Stimulated activated CD8-positive, alpha-beta memory T cell treated with anti-CD3 and anti-CD28 coated beads, Interleukin-4, amount 100 ng/mL, for 24 hours (primary cell): Measurements from ENCODE around the gene ATAD2B.

ENCODE experiments used
- DNase-seq: peaks from one replicate; pipeline ENCODE4 v3.0.0-alpha.2; 2020; ENCODE audit warnings: low read depth

The ATAD2B gene

GRCh38 chr2:23912054-23912453, 14.9 kb downstream of the ATAD2B start:
- no peak for DNase-seq

- no peak for DNase-seq
These were observed 21.8 kb downstream of the ATAD2B start for GRCh38 chr2:23905155-23905554.

- DNase-seq, result no peak
These were observed 22.2 kb downstream of the ATAD2B start for GRCh38 chr2:23904692-23905091.

GRCh38 chr2:23904215-23904614, 22.7 kb downstream of the ATAD2B start:
- DNase-seq, result no peak

DNA sequence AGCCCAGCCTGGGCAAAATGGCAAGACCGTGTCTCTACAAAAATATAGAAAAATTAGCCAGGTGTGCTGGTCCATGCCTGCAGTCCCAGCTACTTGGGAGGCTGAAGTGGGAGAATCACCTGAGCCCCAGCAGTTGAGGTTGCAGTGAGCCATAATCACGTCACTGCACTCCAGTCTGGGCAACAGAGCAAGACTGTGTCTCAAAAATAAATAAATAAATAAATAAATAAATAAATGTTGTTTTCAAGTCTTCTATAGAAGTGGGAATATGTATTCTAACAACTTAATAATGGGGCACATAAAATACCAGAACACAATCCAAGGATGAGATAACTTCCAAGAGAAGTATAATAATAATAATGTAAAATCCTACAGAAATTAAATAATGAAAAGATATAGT, 23.9 kb downstream of the ATAD2B start:
- DNase-seq, result no peak

- no peak for DNase-seq
These were observed 24.7 kb downstream of the ATAD2B start for GRCh38 chr2:23901966-23902846.

- DNase-seq, result no peak
These were observed 26.2 kb downstream of the ATAD2B start for GRCh38 chr2:23900541-23901322.

DNA sequence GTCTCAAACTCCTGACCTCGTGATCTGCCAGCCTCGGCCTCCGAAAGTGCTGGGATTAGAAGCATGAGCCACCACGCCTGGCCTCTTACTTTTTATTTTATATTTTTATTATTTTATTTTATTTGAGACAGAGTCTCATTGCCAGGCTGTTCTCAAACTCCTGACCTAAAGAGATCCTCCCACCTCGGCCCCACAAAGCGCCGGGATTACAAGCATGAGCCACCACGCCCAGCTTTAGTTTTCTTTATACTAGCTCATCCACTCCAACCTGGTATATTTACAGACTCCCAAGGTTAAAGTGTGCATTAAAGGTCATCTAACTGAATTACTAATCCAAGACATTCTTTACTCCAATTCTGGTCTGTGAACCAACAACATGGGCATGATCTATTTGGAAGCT, 26.8 kb downstream of the ATAD2B start:
- no peak for DNase-seq

- no peak for DNase-seq
These were observed 55.7 kb downstream of the ATAD2B start for GRCh38 chr2:23871206-23871605.

- no peak for DNase-seq
These were observed 59.5 kb downstream of the ATAD2B start for GRCh38 chr2:23867449-23867848.

DNA sequence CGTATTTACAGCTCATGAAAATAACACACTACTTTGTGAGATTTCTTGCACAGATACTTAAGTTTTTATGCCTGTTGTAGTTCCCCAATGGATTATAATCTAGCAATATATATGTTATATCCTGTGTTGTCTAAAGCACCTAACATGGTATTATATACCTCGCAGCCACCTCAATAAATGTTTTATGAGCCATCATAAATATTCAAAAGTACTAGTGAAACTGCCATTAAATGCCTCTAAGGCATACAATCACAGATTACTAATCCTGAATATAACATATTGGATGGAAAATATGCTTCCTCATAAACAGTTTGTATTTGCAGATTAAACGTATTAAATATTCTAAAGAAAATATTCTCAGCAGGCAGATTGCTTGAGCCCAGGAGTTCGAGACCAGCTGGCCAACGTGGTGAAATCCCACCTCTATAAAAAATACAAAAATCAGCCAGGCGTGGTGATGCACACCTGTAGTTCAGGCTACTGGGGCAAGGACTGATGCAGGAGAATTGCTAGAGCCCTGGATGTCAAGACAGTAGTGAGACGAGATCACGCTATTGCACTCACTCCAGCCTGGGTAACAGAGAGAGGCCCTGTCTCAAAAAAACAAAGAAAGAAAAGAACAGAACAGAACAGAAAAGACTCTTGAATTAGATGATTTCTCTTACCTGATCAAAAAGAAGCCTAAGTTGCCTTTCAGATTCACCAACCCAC, 64.1 kb downstream of the ATAD2B start:
- DNase-seq, result no peak

DNA sequence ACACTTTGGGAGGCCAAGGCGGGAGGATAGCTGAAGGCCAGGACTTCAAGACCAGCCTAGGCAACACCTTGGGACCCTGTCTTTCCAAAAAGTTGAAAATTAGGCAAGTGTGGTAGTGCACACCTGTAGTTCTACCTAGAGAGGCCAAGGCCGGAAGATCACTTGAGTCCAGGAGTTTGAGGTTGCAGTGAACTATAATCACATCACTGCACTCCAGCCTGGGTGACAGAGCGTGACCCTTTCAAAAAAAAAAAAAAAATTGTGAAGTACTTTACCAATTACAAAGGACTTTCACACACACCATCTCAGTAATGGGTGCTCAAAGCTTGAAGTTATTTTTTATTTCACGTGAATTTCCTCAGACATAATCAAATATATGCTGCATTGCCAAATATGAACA, 65.0 kb downstream of the ATAD2B start:
- no peak for DNase-seq

DNA sequence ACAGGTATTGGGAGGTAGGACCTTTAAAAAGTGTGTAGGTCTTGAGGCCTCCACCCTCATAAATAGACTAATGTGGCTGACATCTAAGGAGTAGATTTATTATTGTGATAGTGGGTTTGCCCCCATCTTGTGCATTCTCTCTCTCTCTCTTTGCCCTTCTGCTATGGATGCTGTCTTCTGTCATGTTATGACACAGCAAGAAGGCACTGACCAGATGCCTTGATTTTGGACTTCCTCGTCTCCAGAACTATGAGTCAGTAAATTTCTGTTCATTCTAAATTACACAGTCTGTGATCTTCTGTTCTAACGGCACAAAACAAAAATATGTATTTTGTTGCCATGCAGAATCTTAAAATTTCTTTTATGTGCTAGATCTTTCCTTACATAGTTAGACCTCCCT, 66.9 kb downstream of the ATAD2B start:
- DNase-seq, result no peak

DNA sequence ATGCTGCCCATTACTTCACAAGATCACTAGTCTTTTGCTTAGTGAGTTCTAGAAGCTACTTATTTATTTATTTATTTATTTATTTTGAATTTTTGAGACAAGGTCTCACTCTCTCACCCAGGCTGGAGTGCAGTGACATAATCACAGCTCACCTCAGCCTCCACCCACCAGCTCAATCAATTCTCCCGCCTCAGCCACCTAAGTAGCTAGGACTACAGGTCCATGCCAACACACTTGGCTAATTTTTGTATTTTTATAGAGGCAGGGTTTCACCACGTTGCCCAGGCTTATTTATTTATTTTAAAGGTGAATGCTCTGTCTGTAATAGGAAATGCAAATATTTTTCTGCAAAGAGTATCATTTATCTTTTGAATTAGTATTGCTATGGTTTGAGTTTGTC, 67.7 kb downstream of the ATAD2B start:
- no peak for DNase-seq

DNA sequence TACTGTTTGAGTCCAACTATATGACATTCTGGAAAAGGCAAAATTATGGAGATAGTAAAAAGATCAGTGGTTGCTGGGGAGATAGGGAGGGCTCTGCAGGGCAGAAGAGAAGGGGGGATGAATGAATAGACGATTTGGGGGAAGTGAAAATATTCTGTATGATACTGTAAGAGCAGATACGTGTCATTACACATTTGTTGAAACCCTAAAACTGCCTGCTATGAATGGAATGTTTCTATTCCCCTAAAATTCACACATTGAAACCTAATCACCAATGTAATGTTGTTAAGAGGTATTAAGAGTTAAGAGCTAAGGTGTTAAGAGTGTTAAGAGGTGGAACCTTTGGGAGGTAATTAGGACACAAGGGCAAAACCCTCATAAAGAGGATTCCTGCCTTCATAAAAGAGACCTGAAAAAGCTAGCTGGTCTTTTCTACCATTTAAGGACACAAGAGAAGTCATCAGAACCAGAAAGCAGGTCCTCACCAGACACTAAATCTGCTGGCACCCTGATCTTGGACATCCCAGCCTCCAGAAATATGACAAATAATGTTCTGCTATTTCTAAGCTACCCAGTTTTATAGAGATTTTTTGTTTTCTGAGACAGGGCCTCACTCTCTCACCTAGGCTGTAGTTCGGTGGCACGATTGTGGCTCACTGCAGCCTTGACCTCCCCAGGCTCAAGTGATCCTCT, 76.2 kb downstream of the ATAD2B start:
- no peak for DNase-seq

GRCh38 chr2:23844905-23845304, 82.0 kb downstream of the ATAD2B start:
- no peak for DNase-seq

DNA sequence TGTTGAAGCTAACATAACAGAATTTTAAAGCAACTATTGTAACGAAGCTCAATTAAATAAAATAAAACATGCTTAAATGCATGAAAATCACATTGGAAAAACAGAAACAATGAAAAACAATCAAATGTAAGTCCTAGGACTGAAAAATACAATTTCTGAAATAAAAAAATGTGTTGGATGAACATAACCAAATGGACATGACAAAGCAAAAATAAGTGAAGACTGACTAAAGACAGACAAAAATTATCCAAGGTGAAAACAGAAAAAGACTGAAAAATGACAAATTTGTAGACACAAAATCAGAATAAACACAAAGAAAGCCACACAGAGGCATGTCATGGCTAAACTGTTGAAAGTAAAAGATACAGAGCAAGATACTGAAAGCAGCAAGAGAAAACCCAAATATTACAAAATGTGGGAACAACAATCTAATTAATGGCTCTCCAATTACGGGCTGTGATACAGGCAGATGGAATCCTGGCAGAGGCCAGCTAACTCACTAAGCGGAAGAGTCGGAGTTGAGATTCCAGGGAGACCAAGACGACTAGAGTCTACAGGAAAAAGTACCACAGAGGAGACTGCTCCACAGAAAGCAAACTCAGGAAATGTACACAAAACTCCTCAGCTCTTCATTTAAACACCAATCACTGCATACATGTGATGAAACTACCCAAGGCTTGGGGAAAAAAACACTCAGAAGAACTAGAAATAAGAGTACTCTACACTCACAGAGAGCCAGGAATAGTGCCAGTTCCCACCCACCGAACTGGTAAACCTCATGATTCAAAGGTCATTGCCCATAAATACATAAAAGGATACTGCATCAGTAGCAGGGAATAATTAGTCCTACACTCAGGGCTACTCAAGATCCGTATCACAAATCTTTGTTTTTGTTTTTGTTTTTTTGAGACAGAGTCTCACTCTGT, 83.6 kb downstream of the ATAD2B start:
- DNase-seq, result no peak

GRCh38 chr2:23839919-23840578, 86.9 kb downstream of the ATAD2B start:
- DNase-seq, result no peak

- no peak for DNase-seq
These were observed 87.9 kb downstream of the ATAD2B start for GRCh38 chr2:23838996-23839395.

DNA sequence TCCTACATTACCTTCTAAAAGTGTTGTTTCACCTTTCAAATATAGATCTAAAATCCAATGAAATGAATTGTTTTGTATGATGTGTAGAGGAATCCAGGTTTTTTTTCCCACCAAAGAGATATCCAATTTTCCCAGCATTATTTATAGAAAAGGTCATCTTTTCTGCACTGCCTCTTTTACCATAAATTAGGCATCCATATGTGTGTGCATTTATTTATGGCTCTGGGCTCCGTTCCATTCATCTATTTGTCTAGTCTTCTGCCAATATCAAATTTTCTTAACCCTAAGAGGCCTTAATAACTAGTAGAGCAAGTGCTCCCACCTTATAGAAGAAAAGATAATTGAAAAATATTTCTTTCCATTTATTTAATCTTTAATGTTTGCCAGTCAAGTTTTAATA, 88.3 kb downstream of the ATAD2B start:
- no peak for DNase-seq
